H1 (cell line): Measurements from ENCODE around the gene TEX2. TPM values are rescaled to one million over a fixed set of nuclear protein-coding genes. Genes with fewer than 3 reads are reported as not detected.

Experiments used
- CTCF ChIA-PET: fragments of 300-600 bp; sonication (Branson Sonifier 250); formaldehyde crosslinking; loops from one replicate; lab custom pipeline; 2021; ENCODE audit not compliant: partially characterized antibody; lab: Charles Lee
- POLR2A ChIA-PET: fragments of 300-600 bp; sonication (Branson Sonifier 250); formaldehyde crosslinking; loops from one replicate; lab custom pipeline; 2021; ENCODE audit warnings: inconsistent platforms; ENCODE audit not compliant: partially characterized antibody; lab: Charles Lee
- DNase-seq, 2 experiments: peaks; one replicate each; pipeline versions ENCODE4 v3.0.0 to v3.0.0-alpha.2; 2010 to 2022; ENCODE audit warnings: low spot score in 2 of 2, low read depth in 1 of 2, mixed read lengths in 1 of 2
- FAIRE-seq: peaks from 2 replicates; lab custom pipeline; 2011; peaks lifted over from hg19 to GRCh38; lab: Jason Lieb, UNC
- H2AFZ ChIP-seq: 2 replicates; pipeline ENCODE4 v1.8.1; 2012; ENCODE audit warnings: low read length, inconsistent platforms
- H2AK5ac ChIP-seq: 2 replicates; pipeline ENCODE4 v1.6.1; 2013; ENCODE audit warnings: low read depth, low read length
- H2BK120ac ChIP-seq: replicated peaks from 2 replicates; pipeline ENCODE3; 2013; ENCODE audit warnings: low read depth, low read length, inconsistent platforms
- H2BK12ac ChIP-seq: 2 replicates; pipeline ENCODE4 v1.6.1; 2013; ENCODE audit warnings: low read depth, low read length
- H2BK15ac ChIP-seq: 2 replicates; pipeline ENCODE4 v1.6.1; 2013; ENCODE audit warnings: low read length
- H2BK20ac ChIP-seq: 2 replicates; pipeline ENCODE4 v1.6.1; 2013; ENCODE audit warnings: low read length
- H2BK5ac ChIP-seq: 2 replicates; pipeline ENCODE4 v1.6.1; 2013; ENCODE audit warnings: low read depth, low read length
- H3K14ac ChIP-seq: 2 replicates; pipeline ENCODE4 v1.6.1; 2013; ENCODE audit warnings: inconsistent platforms; ENCODE audit not compliant: insufficient read length
- H3K18ac ChIP-seq: 2 replicates; pipeline ENCODE4 v1.6.1; 2013; ENCODE audit warnings: low read length; ENCODE audit errors: extremely low read depth
- H3K23ac ChIP-seq: 2 replicates; pipeline ENCODE4 v1.6.1; 2013; ENCODE audit warnings: inconsistent platforms; ENCODE audit not compliant: insufficient read length
- H3K23me2 ChIP-seq: 2 replicates; pipeline ENCODE4 v1.6.1; 2013; ENCODE audit warnings: low read depth, low read length
- H3K27ac ChIP-seq: 2 replicates; pipeline ENCODE4 v1.6.1; 2011; ENCODE audit warnings: low read depth, low read length, inconsistent platforms
- H3K27me3 ChIP-seq, 4 experiments: replicated peaks in 1 of 4; 1 replicate in 1 of 4; 2 replicates in 3 of 4; pipeline versions ENCODE4 v1.6.1 to v1.8.1; 2011 to 2013; ENCODE audit warnings: low read length in 3 of 4, mild to moderate bottlenecking in 3 of 4, inconsistent platforms in 2 of 4, mixed read lengths in 2 of 4, moderate library complexity in 1 of 4; ENCODE audit not compliant: control insufficient read depth in 3 of 4, insufficient read depth in 3 of 4; ENCODE audit errors: extremely low read depth in 1 of 4
- H3K36me3 ChIP-seq, 4 experiments: 2 replicates each; pipeline versions ENCODE4 v1.6.1 to v1.8.1; 2011 to 2013; ENCODE audit warnings: mild to moderate bottlenecking in 4 of 4, low read length in 3 of 4, moderate library complexity in 2 of 4, control low read depth in 1 of 4, inconsistent platforms in 1 of 4; ENCODE audit not compliant: insufficient read depth in 4 of 4, control insufficient read depth in 2 of 4
- H3K4ac ChIP-seq: replicated peaks from 2 replicates; pipeline ENCODE3; 2013; ENCODE audit warnings: low read length, low read depth, mixed read lengths, inconsistent platforms; ENCODE audit not compliant: insufficient read length
- H3K4me1 ChIP-seq, 4 experiments: replicated peaks in 1 of 4; 1 replicate in 1 of 4; 2 replicates in 3 of 4; pipeline versions ENCODE4 v1.6.1 to v1.8.1; 2011 to 2013; ENCODE audit warnings: low read length in 3 of 4, inconsistent platforms in 2 of 4, mixed read lengths in 1 of 4; ENCODE audit not compliant: insufficient read depth in 4 of 4, control insufficient read depth in 3 of 4
- H3K4me2 ChIP-seq, 2 experiments: 2 replicates each; pipeline versions ENCODE4 v1.6.1 to v1.8.1; 2011 to 2013; ENCODE audit warnings: low read depth in 2 of 2, low read length in 2 of 2, control low read depth in 1 of 2, inconsistent platforms in 1 of 2, mild to moderate bottlenecking in 1 of 2; ENCODE audit not compliant: insufficient read depth in 1 of 2
- H3K4me3 ChIP-seq, 4 experiments: fragments of 200-600, 300-600 bp in 1 of 4; sonication (generic), shearing (Covaris generic), sonication (Bioruptor Twin) in 1 of 4; 2 replicates each; pipeline versions ENCODE4 v1.5.1 to v1.8.1; 2011 to 2016; ENCODE audit warnings: low read length in 4 of 4, low read depth in 3 of 4, control low read depth in 2 of 4, inconsistent platforms in 2 of 4, mild to moderate bottlenecking in 2 of 4, mixed read lengths in 1 of 4, moderate library complexity in 1 of 4; ENCODE audit not compliant: insufficient read depth in 2 of 4; ENCODE audit errors: extremely low read depth in 1 of 4
- H3K56ac ChIP-seq: replicated peaks from 2 replicates; pipeline ENCODE3; 2013; ENCODE audit warnings: low read depth, mild to moderate bottlenecking, mixed read lengths, low read length, inconsistent platforms; ENCODE audit not compliant: insufficient read length
- H3K79me1 ChIP-seq: 2 replicates; pipeline ENCODE4 v1.6.1; 2013; ENCODE audit warnings: low read depth, low read length, control low read depth
- H3K79me2 ChIP-seq, 2 experiments: 2 replicates each; pipeline versions ENCODE4 v1.6.1 to v1.8.1; 2012 to 2013; ENCODE audit warnings: low read length in 2 of 2, mild to moderate bottlenecking in 2 of 2, inconsistent platforms in 1 of 2; ENCODE audit not compliant: insufficient read depth in 2 of 2, control insufficient read depth in 1 of 2
- H3K9ac ChIP-seq, 4 experiments: replicated peaks in 1 of 4; 1 replicate in 1 of 4; 2 replicates in 3 of 4; pipeline versions ENCODE4 v1.6.1 to v1.8.1; 2011 to 2013; ENCODE audit warnings: low read depth in 3 of 4, low read length in 3 of 4, control low read depth in 2 of 4, mild to moderate bottlenecking in 2 of 4, moderate library complexity in 2 of 4, inconsistent platforms in 1 of 4; ENCODE audit errors: extremely low read depth in 1 of 4
- H3K9me3 ChIP-seq, 2 experiments: 2 replicates each; pipeline versions ENCODE4 v1.6.1 to v1.8.1; 2012 to 2013; ENCODE audit warnings: mild to moderate bottlenecking in 2 of 2, moderate library complexity in 2 of 2, control low read depth in 1 of 2, inconsistent platforms in 1 of 2, low read depth in 1 of 2, low read length in 1 of 2, mixed read lengths in 1 of 2; ENCODE audit not compliant: insufficient read depth in 2 of 2
- H4K20me1 ChIP-seq, 2 experiments: replicated peaks in 1 of 2; 2 replicates each; pipeline versions ENCODE3 to v1.8.1; 2011 to 2013; ENCODE audit warnings: inconsistent platforms in 2 of 2, low read length in 2 of 2, mild to moderate bottlenecking in 1 of 2; ENCODE audit not compliant: insufficient read depth in 2 of 2, control insufficient read depth in 1 of 2
- H4K5ac ChIP-seq: 2 replicates; pipeline ENCODE4 v1.6.1; 2013; ENCODE audit warnings: low read length, low read depth, mixed read lengths, inconsistent platforms; ENCODE audit not compliant: insufficient read length
- H4K8ac ChIP-seq: 2 replicates; pipeline ENCODE4 v1.8.0; 2013; ENCODE audit warnings: mild to moderate bottlenecking, moderate library complexity, low read length, inconsistent platforms; ENCODE audit not compliant: insufficient read depth; ENCODE audit errors: extremely low read depth
- H4K91ac ChIP-seq: replicated peaks from 2 replicates; pipeline ENCODE3; 2013; ENCODE audit warnings: low read length, mixed read lengths, inconsistent platforms; ENCODE audit not compliant: insufficient read length
- EZH2 ChIP-seq: fragments of 200-600 bp; sonication (generic); IDR thresholded peaks from 2 replicates; pipeline ENCODE4 v1.7.1; 2012; ENCODE audit warnings: low read depth, mild to moderate bottlenecking, moderate library complexity, low read length, inconsistent platforms; ENCODE audit not compliant: severe bottlenecking
- KDM4A ChIP-seq: IDR thresholded peaks from one replicate; pipeline ENCODE4 v1.7.1; 2012; ENCODE audit warnings: low read depth, mild to moderate bottlenecking, moderate library complexity, low read length, inconsistent platforms; ENCODE audit not compliant: severe bottlenecking
- MAFK ChIP-seq: IDR thresholded peaks from 2 replicates; pipeline ENCODE4 v1.6.1; 2012; ENCODE audit warnings: low read depth, mild to moderate bottlenecking, improper control_type of control experiment, low read length
- NANOG ChIP-seq: IDR thresholded peaks from 2 replicates; pipeline ENCODE4 v1.6.1; 2011; ENCODE audit warnings: low read length, low read depth, mild to moderate bottlenecking, inconsistent platforms; ENCODE audit not compliant: insufficient read depth, poor library complexity, severe bottlenecking
- POLR2A ChIP-seq, 2 experiments: IDR thresholded peaks; 1 replicate in 1 of 2; 2 replicates in 1 of 2; pipeline ENCODE4 v1.6.1; 2011; ENCODE audit warnings: low read depth in 2 of 2, low read length in 2 of 2, mild to moderate bottlenecking in 2 of 2; ENCODE audit errors: control extremely low read depth in 1 of 2
- WGBS, 2 experiments: shearing (Covaris generic) in 1 of 2; methylation state at CpG; one replicate each; pipeline versions ENCODE4 v1.1.6 to v1.1.7; 2013 to 2015; ENCODE audit warnings: low lambda C conversion rate in 2 of 2, mixed read lengths in 2 of 2, inconsistent platforms in 1 of 2, low coverage in 1 of 2, missing lambda C conversion rate in 1 of 2; ENCODE audit not compliant: insufficient replicate concordance in 2 of 2, insufficient coverage in 1 of 2, insufficient read length in 1 of 2; ENCODE audit errors: extremely low coverage in 1 of 2, missing lambda C conversion rate in 1 of 2; 5-methylcytosine and 5-hydroxymethylcytosine counted together
- polyA plus RNA-seq, 7 experiments: library from polyadenylated mRNA; depleted of rRNA in 3 of 7; stranded (reverse) in 5 of 7; unstranded in 2 of 7; fragments of >200 nt in 5 of 7; fragments of 200-250 nt in 2 of 7; gene quantifications; 1 replicate in 5 of 7; 2 replicates in 1 of 7; 4 replicates in 1 of 7; pipeline versions ENCODE4 v1.2.1 to v1.2.3, GENCODE V29; 2011 to 2013; ENCODE audit warnings: missing spikeins in 2 of 7, mixed read lengths in 2 of 7
- total RNA-seq: library from RNA; stranded (reverse); fragmentation: NEBNext Ultra II Directional; extraction: Animal tissue kit (Norgen Biotek cat#: 25700); gene quantifications from 2 replicates; pipeline ENCODE4 v1.2.1, GENCODE V29; 2021
- TF ChIP-seq, protein P1 (sequence below), 3 experiments: IDR thresholded peaks; 1 replicate in 2 of 3; 2 replicates in 1 of 3; pipeline versions ENCODE4 v1.5.1 to v1.6.1; 2011; ENCODE audit warnings: low read length in 3 of 3, mild to moderate bottlenecking in 3 of 3, inconsistent platforms in 2 of 3, low read depth in 1 of 3, moderate library complexity in 1 of 3; ENCODE audit not compliant: insufficient read depth in 1 of 3; ENCODE audit errors: control extremely low read depth in 1 of 3

The TEX2 gene
- total and polyA plus RNA-seq, 2 of the 8 experiments (the other 6 are each of a cell fraction or from before 2014, with no cell fraction given), result 6.1 to 15.6 TPM

DNA sequence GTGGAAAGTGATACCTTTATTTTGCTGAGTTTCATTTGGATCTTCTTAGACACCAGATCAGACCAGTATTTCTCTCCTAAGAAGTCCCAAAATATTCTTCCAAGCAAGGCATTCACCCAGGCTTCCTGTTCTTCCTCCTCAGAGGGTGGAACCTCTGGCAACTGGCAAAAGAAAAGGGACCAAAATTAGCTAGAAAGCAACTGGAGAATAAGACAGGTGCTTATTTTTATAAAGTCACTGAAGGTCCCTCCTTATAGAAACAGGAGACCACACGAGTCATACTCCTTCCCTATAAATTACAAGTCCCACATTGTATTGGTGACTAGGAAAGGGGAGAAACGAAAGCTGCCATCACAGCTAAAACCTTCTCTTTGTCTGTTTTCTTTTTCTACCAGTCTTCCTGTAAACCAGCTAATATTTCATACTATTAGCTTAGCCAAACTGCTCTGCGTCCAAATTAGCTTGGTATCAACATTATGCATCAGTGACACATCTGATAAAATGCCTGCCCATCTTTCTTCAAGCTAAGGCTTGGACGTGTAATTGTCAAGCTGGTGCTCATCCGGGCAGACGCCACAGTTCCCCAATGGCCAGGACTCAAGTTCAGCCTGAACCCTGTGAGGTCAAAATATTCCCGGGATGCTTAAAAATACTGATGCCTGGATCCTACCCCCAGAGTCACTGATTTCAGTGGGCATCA lies 85.6 kb downstream of the TEX2 start:
- no peak overlapping the region for H3K4ac ChIP-seq
- H2BK5ac ChIP-seq, result no peak overlapping the region
- H2BK120ac ChIP-seq, result no peak overlapping the region
- H4K8ac ChIP-seq, result no peak overlapping the region
- no peak overlapping the region for H2BK15ac ChIP-seq
- H3K4me3 ChIP-seq, result no peak overlapping the region
- no peaks in the 10 kb centered on the region; a peak in 2 of 8 replicates for H3K36me3 ChIP-seq
- no peak overlapping the region for H2BK20ac ChIP-seq
- FAIRE-seq (no peak), DNase-seq (no peak)
- H3K9me3 ChIP-seq, result no peaks in the 10 kb centered on the region
- H3K9ac ChIP-seq, result no peak overlapping the region
- TF ChIP-seq NANOG (no peak), EZH2 (no peak), POLR2A (IDR thresholded peaks at IDR 0.05; ENCODE audit: control extremely low read depth in 1 of 2, low read depth in 2 of 2, low read length in 2 of 2) (no peak), MAFK (no peak), KDM4A (no peak)
- TF ChIP-seq, protein P1, sequence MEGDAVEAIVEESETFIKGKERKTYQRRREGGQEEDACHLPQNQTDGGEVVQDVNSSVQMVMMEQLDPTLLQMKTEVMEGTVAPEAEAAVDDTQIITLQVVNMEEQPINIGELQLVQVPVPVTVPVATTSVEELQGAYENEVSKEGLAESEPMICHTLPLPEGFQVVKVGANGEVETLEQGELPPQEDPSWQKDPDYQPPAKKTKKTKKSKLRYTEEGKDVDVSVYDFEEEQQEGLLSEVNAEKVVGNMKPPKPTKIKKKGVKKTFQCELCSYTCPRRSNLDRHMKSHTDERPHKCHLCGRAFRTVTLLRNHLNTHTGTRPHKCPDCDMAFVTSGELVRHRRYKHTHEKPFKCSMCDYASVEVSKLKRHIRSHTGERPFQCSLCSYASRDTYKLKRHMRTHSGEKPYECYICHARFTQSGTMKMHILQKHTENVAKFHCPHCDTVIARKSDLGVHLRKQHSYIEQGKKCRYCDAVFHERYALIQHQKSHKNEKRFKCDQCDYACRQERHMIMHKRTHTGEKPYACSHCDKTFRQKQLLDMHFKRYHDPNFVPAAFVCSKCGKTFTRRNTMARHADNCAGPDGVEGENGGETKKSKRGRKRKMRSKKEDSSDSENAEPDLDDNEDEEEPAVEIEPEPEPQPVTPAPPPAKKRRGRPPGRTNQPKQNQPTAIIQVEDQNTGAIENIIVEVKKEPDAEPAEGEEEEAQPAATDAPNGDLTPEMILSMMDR (IDR thresholded peaks at IDR 0.05; ENCODE audit: control extremely low read depth in 1 of 3, insufficient read depth in 1 of 3, low read depth in 1 of 3, low read length in 3 of 3), result no peak
- no peak overlapping the region for H2BK12ac ChIP-seq
- H3K23me2 ChIP-seq, result no peaks in the 10 kb centered on the region
- ChIA-PET CTCF (interaction anchor here (1.1 to 1.6 kb wide), 4 partner anchors 30 to 60 kb away, joined by 3 to 6 read pairs (median 4); no protein-coding TSS in a partner anchor), POLR2A (interaction anchor here (0.6 to 5.5 kb wide), 2 partner anchors 31 to 287 kb away, joined by 3 to 38 read pairs; no protein-coding TSS in a partner anchor)
- H3K27ac ChIP-seq, result no peak overlapping the region
- H4K91ac ChIP-seq, result no peak overlapping the region
- no peak overlapping the region for H3K56ac ChIP-seq
- H2AK5ac ChIP-seq, result no peak overlapping the region
- H3K27me3 ChIP-seq, result no peaks in the 10 kb centered on the region
- no peaks in the 10 kb centered on the region for H4K20me1 ChIP-seq
- 94% methylated on average over 7 of the region's 7 CpGs; no CpG with 5 or more reads in 1 of the 2 experiments for WGBS, 2 experiments
- no peak overlapping the region for H3K18ac ChIP-seq
- no peak overlapping the region for H3K14ac ChIP-seq
- no peak overlapping the region for H3K23ac ChIP-seq
- no peak overlapping the region for H3K4me2 ChIP-seq
- no peak overlapping the region for H2AFZ ChIP-seq
- no peaks in the 10 kb centered on the region for H3K4me1 ChIP-seq
- no peaks in the 10 kb centered on the region for H3K79me2 ChIP-seq
- no peak overlapping the region for H4K5ac ChIP-seq
- H3K79me1 ChIP-seq, result no peaks in the 10 kb centered on the region
